GM12892 (cell line): ENCODE measurements around the gene STK32C.

ENCODE experiments used
- DNase-seq: peaks from one replicate; pipeline ENCODE4 v3.0.0; 2011; ENCODE audit not compliant: insufficient read length
- FAIRE-seq: peaks from 2 replicates; lab custom pipeline; 2011; peaks lifted over from hg19 to GRCh38; lab: Jason Lieb, UNC
- POLR2A ChIP-seq: IDR thresholded peaks from 2 replicates; pipeline ENCODE4 v1.6.1; 2011; ENCODE audit warnings: low read depth, low read length, control low read depth
- POLR2AphosphoS5 ChIP-seq: IDR thresholded peaks from 2 replicates; pipeline ENCODE4 v1.6.1; 2011; ENCODE audit warnings: low read depth, low read length, control low read depth
- TAF1 ChIP-seq: IDR thresholded peaks from 2 replicates; pipeline ENCODE4 v1.6.1; 2011; ENCODE audit warnings: low read depth, mild to moderate bottlenecking, control low read depth, low read length, borderline replicate concordance

STK32C gene

GRCh38 chr10:132311338-132311939 is 3.7 kb upstream of the STK32C start:
- FAIRE-seq (no peak), DNase-seq (no peak)
- TF ChIP-seq TAF1 (no peak), POLR2AphosphoS5 (no peak), POLR2A (no peak)

- FAIRE-seq = no peak
These were observed 3.1 kb upstream of the STK32C start for GRCh38 chr10:132310701-132311337.

GRCh38 chr10:132309879-132310591 is 2.3 kb upstream of the STK32C start:
- FAIRE-seq (no peak), DNase-seq (no peak)
- TF ChIP-seq POLR2AphosphoS5 (no peak), POLR2A (no peak), TAF1 (no peak)

More at GRCh38 chr10:132310701-132311337, 3.1 kb upstream of the STK32C start:
- no peak for TF ChIP-seq POLR2A
- TF ChIP-seq TAF1 = no peak
- no peak for TF ChIP-seq POLR2AphosphoS5
- no peak for DNase-seq

GRCh38 chr10:132309471-132309865 is 1.7 kb upstream of the STK32C start:
- no peak for TF ChIP-seq POLR2AphosphoS5
- TF ChIP-seq POLR2A = no peak
- TF ChIP-seq TAF1 = no peak
- FAIRE-seq = no peak
- DNase-seq = no peak

GRCh38 chr10:132308587-132309470 is 1.1 kb upstream of the STK32C start:
- TF ChIP-seq POLR2AphosphoS5 (no peak), TAF1 (no peak), POLR2A (no peak)
- no peak for FAIRE-seq
- no peak for DNase-seq

GRCh38 chr10:132306864-132307751 is 642 bp downstream of the STK32C start:
- TF ChIP-seq POLR2AphosphoS5 = no peak
- no peak for TF ChIP-seq POLR2A
- TF ChIP-seq TAF1 = no peak
- DNase-seq (no peak), FAIRE-seq (no peak)

GRCh38 chr10:132306343-132306685 is 1.4 kb downstream of the STK32C start:
- TF ChIP-seq POLR2AphosphoS5 (no peak), TAF1 (no peak), POLR2A (no peak)
- no peak for DNase-seq
- FAIRE-seq = no peak

GRCh38 chr10:132305654-132306342 is 2.0 kb downstream of the STK32C start:
- no peak for DNase-seq
- TF ChIP-seq POLR2A (no peak), TAF1 (no peak), POLR2AphosphoS5 (no peak)
- no peak for FAIRE-seq

- no peak for TF ChIP-seq POLR2AphosphoS5
- TF ChIP-seq TAF1 = no peak
- no peak for TF ChIP-seq POLR2A
- FAIRE-seq = no peak
These were observed 2.8 kb downstream of the STK32C start for GRCh38 chr10:132304756-132305509.

More at GRCh38 chr10:132304756-132305509, 2.8 kb downstream of the STK32C start:
- no peak for DNase-seq
